PC-9 (cell line): ENCODE measurements around the gene RAB29.

Experiments used
- CTCF ChIP-seq: fragments of 200-600 bp; sonication (generic); conservative IDR thresholded peaks from 2 replicates; pipeline ENCODE4 v1.6.1; 2017; ENCODE audit warnings: mixed run types, antibody characterized with exemption, mild to moderate bottlenecking, moderate library complexity
- EZH2 ChIP-seq: fragments of 200-600 bp; sonication (generic); IDR thresholded peaks from 2 replicates; pipeline ENCODE4 v1.8.0; 2017; ENCODE audit warnings: antibody characterized with exemption, low read depth

- TF ChIP-seq CTCF (no peak), EZH2 (no peak)
Measured at GRCh38 chr1:205756552-205756951, 18.7 kb downstream of the RAB29 start.
